ENCODE data around the gene HTR7.
A peak's percentile ranks its signal among the peaks of the same experiment; 100 is the strongest.

Gene HTR7

DNA sequence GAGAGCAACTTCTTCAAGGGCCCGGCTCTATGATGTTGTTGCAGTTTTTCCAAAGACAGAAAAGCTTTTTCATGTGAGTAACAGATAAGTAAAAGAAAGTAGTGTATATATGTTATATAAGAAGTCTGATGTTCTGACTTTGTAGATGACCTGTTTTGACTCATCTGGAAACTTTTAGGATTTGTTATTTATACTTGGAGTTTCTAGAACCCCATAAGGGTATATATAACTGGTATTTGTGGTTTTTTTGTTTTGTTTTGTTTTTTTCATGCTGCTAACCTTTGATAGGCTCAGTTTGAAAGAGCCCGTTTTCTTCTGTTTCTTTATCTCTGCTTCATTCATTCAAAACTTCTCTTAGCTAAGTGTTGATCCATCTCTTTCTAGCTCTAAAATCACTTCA lies 21.2 kb upstream of the HTR7 start:
- H3K36me3 ChIP-seq (ENCODE audit: control insufficient read depth, insufficient read depth, low read length) = peaks cover 3% of the 10 kb centered on the region; the same call in 1 of the 2 replicates
- DNase-seq (ENCODE audit: extremely low read depth, insufficient read length) = no peak
- TF ChIP-seq, protein P1, sequence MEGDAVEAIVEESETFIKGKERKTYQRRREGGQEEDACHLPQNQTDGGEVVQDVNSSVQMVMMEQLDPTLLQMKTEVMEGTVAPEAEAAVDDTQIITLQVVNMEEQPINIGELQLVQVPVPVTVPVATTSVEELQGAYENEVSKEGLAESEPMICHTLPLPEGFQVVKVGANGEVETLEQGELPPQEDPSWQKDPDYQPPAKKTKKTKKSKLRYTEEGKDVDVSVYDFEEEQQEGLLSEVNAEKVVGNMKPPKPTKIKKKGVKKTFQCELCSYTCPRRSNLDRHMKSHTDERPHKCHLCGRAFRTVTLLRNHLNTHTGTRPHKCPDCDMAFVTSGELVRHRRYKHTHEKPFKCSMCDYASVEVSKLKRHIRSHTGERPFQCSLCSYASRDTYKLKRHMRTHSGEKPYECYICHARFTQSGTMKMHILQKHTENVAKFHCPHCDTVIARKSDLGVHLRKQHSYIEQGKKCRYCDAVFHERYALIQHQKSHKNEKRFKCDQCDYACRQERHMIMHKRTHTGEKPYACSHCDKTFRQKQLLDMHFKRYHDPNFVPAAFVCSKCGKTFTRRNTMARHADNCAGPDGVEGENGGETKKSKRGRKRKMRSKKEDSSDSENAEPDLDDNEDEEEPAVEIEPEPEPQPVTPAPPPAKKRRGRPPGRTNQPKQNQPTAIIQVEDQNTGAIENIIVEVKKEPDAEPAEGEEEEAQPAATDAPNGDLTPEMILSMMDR (IDR thresholded peaks at IDR 0.05; ENCODE audit: insufficient read depth, low read length, poor library complexity, severe bottlenecking) = no peak

DNA sequence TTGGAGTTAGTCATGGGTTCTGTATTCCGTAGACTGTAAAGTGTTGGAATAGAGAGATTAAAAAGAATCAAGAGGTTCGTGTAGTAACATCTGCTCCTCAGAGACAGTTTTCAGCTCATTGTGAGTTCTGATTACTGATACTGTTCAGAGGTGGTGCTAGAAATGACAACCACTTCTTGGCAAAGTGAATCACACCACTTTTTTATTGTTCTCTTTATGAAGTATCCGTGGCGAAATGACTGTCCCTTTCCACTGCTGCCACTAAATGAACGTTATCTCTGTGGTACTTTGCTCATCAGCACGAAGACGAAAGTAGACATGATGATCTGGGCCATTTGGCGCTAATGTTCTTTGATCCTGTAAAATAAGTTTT lies 14.8 kb upstream of the HTR7 start:
- Histone ChIP-seq H3K36me3 (ENCODE audit: control insufficient read depth, insufficient read depth, low read length) (peaks cover 3% of the 10 kb centered on the region; the same call in 1 of the 2 replicates), H3K4me3 (replicated peaks; ENCODE audit: low read depth, low read length) (peak overlapping the region; percentile 95), H3K27me3 (replicated peaks; ENCODE audit: control insufficient read depth, insufficient read depth, low read length) (no peaks in the 10 kb centered on the region)
- TF ChIP-seq, protein P1 (IDR thresholded peaks at IDR 0.05; ENCODE audit: insufficient read depth, low read length, poor library complexity, severe bottlenecking) = no peak
- DNase-seq (ENCODE audit: extremely low read depth, insufficient read length) = peak; percentile 13

More for the DNA sequence above, 21.2 kb upstream of the HTR7 start:
- Histone ChIP-seq H3K4me3 (replicated peaks; ENCODE audit: low read depth, low read length) (no peak overlapping the region), H3K27me3 (replicated peaks; ENCODE audit: control insufficient read depth, insufficient read depth, low read length) (no peaks in the 10 kb centered on the region)

DNA sequence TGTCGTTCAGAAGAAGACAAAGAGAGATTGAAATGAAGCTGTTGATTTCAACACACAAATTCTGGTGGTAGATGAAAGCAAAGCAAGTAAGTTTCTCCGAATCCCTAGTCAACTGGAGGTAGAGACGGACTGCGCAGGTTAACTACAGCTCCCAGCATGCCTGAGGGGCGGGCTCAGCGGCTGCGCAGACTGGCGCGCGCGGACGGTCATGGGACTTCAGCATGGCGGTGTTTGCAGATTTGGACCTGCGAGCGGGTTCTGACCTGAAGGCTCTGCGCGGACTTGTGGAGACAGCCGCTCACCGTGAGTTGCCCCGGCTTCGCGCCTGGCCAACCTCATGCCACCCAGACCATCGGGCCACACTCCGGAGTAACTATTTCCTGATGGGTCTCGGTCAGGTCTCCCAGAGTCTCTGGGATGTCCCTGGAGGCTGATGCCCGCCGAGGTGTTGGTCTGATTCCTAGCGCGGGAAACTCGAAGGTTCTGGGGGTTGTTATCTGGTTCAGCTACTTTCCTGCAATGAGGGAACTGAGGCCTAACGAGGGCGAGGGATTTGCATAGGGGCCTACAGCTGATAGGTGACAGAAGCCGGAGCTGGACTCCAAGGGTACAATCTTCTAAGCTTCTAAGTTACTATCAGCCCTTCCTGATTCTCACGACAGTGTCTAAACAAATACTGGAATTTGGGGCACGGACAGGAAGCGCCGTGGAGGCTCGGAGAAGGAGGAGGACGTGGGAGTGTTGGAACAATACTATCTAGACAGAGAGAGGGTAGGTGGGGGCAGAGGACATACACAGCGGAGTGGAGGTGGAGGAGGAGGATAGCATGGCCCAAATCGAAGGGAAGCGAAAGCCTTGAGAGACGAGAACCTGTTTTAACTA lies 14.2 kb upstream of the HTR7 start, which contains the start of gene RPP30:
RPP30 (plus strand) TSS at position 209 of the 882 bp plus-strand sequence; CDS start at position 222, 13 bp downstream.
- no peaks in the 10 kb centered on the region for H3K27me3 ChIP-seq (replicated peaks; ENCODE audit: control insufficient read depth, insufficient read depth, low read length)
- H3K4me3 ChIP-seq (replicated peaks; ENCODE audit: low read depth, low read length) = peak within 1 kb of the TSS; percentile 95
- TF ChIP-seq, protein P1 (IDR thresholded peaks at IDR 0.05; ENCODE audit: insufficient read depth, low read length, poor library complexity, severe bottlenecking) = no peak
- H3K36me3 ChIP-seq (ENCODE audit: control insufficient read depth, insufficient read depth, low read length) = 0 out of 2 replicates have a peak, but pooled peaks cover under 1% of the 10 kb centered on the region
- peak; percentile 88 for DNase-seq (ENCODE audit: extremely low read depth, insufficient read length)

DNA sequence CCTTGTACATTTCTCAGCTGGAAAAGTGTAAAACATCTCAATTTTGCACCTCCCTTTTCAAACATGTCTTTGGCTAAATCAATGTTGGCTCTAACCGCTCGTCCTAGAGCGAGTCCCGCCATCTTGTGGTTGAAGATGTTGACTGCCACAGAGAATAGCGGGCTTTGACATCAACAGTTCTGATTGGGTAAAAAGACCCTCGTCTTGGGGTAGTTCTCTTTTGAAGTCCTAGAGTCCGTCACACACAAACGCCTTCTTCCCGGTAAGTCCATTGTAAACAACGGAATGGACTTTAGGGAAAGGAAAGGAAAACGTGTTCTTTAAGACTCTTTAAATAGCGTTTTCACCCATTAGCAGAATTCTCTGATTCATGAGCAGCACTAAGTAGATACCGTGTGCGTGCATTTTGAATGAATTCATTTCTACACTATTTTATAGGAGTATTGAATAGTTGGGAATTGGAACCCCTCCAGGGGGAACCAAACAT lies 13.5 kb upstream of the HTR7 start:
- DNase-seq (ENCODE audit: extremely low read depth, insufficient read length) = peak; percentile 23
- H3K4me3 ChIP-seq (replicated peaks; ENCODE audit: low read depth, low read length) = peak overlapping the region; percentile 95
- H3K36me3 ChIP-seq (ENCODE audit: control insufficient read depth, insufficient read depth, low read length) = no peaks in the 10 kb centered on the region
- no peaks in the 10 kb centered on the region for H3K27me3 ChIP-seq (replicated peaks; ENCODE audit: control insufficient read depth, insufficient read depth, low read length)
- TF ChIP-seq, protein P1 (IDR thresholded peaks at IDR 0.05; ENCODE audit: insufficient read depth, low read length, poor library complexity, severe bottlenecking) = peak; percentile 51

DNA sequence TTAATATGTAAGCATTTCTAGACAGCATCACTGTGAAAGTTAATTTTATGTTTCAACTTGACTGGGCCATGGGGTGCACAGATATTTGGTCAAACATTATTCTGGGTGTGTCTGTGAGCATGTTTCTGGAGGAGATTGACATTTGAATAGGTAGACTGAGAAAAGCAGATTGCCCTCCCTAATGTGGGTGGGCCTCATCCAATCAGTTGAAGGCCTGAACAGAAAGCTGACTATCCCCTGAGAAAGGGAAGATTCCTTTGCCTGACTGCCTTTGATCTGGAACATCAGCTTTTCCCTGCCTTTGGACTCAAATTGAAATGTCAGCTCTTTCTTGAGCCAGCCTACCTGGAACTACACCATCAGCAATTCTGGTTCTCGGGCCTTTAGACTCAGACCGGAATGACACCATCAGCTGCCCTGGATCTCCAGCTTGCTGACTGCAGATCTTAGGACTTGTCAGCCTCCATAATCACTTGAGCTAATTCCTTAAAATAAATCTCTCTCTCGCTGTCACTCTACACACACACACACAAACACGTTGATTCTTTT lies 8.3 kb upstream of the HTR7 start:
- Histone ChIP-seq H3K27me3 (replicated peaks; ENCODE audit: control insufficient read depth, insufficient read depth, low read length) (no peaks in the 10 kb centered on the region), H3K4me3 (replicated peaks; ENCODE audit: low read depth, low read length) (no peak overlapping the region), H3K36me3 (ENCODE audit: control insufficient read depth, insufficient read depth, low read length) (no peaks in the 10 kb centered on the region)
- no peak for DNase-seq (ENCODE audit: extremely low read depth, insufficient read length)
- TF ChIP-seq, protein P1 (IDR thresholded peaks at IDR 0.05; ENCODE audit: insufficient read depth, low read length, poor library complexity, severe bottlenecking) = no peak
